ENCODE measurements around the gene SERPINA3.

GRCh38 chr14:94636744-94637412 is 24.7 kb downstream of the SERPINA3 start:
- TF ChIP-seq CTCF (optimal IDR thresholded peaks at IDR 0.05 in 1 of 3, IDR thresholded peaks at IDR 0.05 in 1 of 3, conservative IDR thresholded peaks at IDR 0.05 in 1 of 3; ENCODE audit: extremely low read depth in 1 of 3, insufficient read depth in 2 of 3, low read length in 3 of 3) (peak in 2 of 3 experiments; percentile 22 to 33), EZH2 (IDR thresholded peaks at IDR 0.05; ENCODE audit: low read length) (no peak)
